SK-N-SH (cell line): Measurements from ENCODE around the gene VWDE.

Source experiments
- EP300 ChIP-seq, 2 experiments: IDR thresholded peaks; 2 replicates each; pipeline versions ENCODE4 v1.4.0 to v1.6.1; 2012; ENCODE audit warnings: borderline replicate concordance in 1 of 2, low read depth in 1 of 2, low read length in 1 of 2
- EZH2phosphoT487 ChIP-seq: fragments of 200-600 bp; sonication (generic); IDR thresholded peaks from 2 replicates; pipeline ENCODE4 v1.6.1; 2017; ENCODE audit warnings: low read depth, mixed run types, mild to moderate bottlenecking, antibody characterized with exemption, moderate library complexity, borderline replicate concordance
- GABPA ChIP-seq: IDR thresholded peaks from 2 replicates; pipeline ENCODE4 v1.4.0; 2012; ENCODE audit warnings: low read depth, mild to moderate bottlenecking
- JUND ChIP-seq: IDR thresholded peaks from 2 replicates; pipeline ENCODE4 v1.4.0; 2012
- MXI1 ChIP-seq: IDR thresholded peaks from 2 replicates; pipeline ENCODE4 v1.6.1; 2012; ENCODE audit warnings: mild to moderate bottlenecking, low read depth, low read length, improper control_type of control experiment
- POLR2AphosphoS5 ChIP-seq: IDR thresholded peaks from 2 replicates; pipeline ENCODE4 v1.6.1; 2012; ENCODE audit warnings: low read depth, low read length
- USF2 ChIP-seq: fragments of 150-350 bp; IDR thresholded peaks from 2 replicates; pipeline ENCODE4 v1.6.1; 2017; ENCODE audit warnings: antibody characterized with exemption, low read length, low read depth, borderline replicate concordance
- TF ChIP-seq, protein P1 (sequence below): fragments of 200-600 bp; sonication (generic); IDR thresholded peaks from 2 replicates; pipeline ENCODE4 v1.6.1; 2017; ENCODE audit warnings: antibody characterized with exemption, mild to moderate bottlenecking, moderate library complexity
- TF ChIP-seq, protein P2 (sequence below): IDR thresholded peaks from 2 replicates; pipeline ENCODE4 v1.4.0; 2012; ENCODE audit warnings: low read depth, borderline replicate concordance

- TF ChIP-seq, protein P1, sequence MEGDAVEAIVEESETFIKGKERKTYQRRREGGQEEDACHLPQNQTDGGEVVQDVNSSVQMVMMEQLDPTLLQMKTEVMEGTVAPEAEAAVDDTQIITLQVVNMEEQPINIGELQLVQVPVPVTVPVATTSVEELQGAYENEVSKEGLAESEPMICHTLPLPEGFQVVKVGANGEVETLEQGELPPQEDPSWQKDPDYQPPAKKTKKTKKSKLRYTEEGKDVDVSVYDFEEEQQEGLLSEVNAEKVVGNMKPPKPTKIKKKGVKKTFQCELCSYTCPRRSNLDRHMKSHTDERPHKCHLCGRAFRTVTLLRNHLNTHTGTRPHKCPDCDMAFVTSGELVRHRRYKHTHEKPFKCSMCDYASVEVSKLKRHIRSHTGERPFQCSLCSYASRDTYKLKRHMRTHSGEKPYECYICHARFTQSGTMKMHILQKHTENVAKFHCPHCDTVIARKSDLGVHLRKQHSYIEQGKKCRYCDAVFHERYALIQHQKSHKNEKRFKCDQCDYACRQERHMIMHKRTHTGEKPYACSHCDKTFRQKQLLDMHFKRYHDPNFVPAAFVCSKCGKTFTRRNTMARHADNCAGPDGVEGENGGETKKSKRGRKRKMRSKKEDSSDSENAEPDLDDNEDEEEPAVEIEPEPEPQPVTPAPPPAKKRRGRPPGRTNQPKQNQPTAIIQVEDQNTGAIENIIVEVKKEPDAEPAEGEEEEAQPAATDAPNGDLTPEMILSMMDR: no peak
- TF ChIP-seq JUND (no peak), MXI1 (no peak), EP300 (IDR thresholded peaks at IDR 0.05; ENCODE audit: borderline replicate concordance in 1 of 2, low read depth in 1 of 2, low read length in 1 of 2) (no peak), POLR2AphosphoS5 (no peak), USF2 (no peak), GABPA (no peak), EZH2phosphoT487 (no peak)
- TF ChIP-seq, protein P2, sequence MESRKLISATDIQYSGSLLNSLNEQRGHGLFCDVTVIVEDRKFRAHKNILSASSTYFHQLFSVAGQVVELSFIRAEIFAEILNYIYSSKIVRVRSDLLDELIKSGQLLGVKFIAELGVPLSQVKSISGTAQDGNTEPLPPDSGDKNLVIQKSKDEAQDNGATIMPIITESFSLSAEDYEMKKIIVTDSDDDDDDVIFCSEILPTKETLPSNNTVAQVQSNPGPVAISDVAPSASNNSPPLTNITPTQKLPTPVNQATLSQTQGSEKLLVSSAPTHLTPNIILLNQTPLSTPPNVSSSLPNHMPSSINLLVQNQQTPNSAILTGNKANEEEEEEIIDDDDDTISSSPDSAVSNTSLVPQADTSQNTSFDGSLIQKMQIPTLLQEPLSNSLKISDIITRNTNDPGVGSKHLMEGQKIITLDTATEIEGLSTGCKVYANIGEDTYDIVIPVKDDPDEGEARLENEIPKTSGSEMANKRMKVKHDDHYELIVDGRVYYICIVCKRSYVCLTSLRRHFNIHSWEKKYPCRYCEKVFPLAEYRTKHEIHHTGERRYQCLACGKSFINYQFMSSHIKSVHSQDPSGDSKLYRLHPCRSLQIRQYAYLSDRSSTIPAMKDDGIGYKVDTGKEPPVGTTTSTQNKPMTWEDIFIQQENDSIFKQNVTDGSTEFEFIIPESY: no peak
Observed at GRCh38 chr7:12373580-12374263, 29.9 kb downstream of the VWDE start.
